ENCODE results near the gene FGD3. TPM values are rescaled to one million over a fixed set of nuclear protein-coding genes. Genes with fewer than 3 reads are reported as not detected.
A peak's percentile ranks its signal among the peaks of the same experiment; 100 is the strongest.

The FGD3 gene
- total RNA-seq, 3 donors from 2014 or later, result 10.2 to 18.0 (median 10.4) TPM

DNA sequence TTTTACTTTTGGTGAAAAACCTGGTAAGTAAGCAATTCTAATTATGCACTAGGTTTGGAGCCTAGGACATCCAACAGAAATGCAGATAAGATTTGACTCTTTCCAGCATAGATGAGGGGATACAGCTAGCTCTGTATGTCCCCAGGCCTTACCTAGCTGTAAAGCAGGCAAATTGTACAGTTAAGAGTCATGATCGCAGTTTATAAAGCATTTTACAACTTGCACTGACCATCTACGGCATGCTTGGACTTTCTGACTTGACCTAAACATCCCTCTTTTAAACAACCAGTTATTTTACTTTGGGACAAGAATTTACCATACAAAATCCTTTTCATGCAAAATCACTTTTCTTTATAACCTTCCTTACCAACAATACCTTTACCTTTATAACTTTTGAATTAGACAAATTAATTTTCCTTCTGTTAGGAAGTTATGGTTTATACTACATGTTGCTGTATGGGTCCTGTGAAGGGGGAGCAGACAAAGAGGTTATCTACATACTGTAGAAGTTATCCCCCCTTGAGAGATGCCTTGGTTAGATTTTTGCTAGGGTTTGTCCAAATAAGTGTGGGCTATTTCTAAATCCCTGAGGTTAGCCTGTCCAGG lies 36.8 kb downstream of the FGD3 start:
- intact Hi-C loops (cut with DNase I; ENCODE audit: low total_unique reads), result no loop called here
- Histone ChIP-seq H3K4me3 (no peak overlapping the region), H3K27me3 (no peaks in the 10 kb centered on the region), H3K36me3 (no peaks in the 10 kb centered on the region), H3K27ac (no peak overlapping the region), H3K4me1 (no peaks in the 10 kb centered on the region), H3K9me3 (peaks cover 0 to 14% of the 10 kb centered on the region in 2 donors)
- TF ChIP-seq, protein P1, sequence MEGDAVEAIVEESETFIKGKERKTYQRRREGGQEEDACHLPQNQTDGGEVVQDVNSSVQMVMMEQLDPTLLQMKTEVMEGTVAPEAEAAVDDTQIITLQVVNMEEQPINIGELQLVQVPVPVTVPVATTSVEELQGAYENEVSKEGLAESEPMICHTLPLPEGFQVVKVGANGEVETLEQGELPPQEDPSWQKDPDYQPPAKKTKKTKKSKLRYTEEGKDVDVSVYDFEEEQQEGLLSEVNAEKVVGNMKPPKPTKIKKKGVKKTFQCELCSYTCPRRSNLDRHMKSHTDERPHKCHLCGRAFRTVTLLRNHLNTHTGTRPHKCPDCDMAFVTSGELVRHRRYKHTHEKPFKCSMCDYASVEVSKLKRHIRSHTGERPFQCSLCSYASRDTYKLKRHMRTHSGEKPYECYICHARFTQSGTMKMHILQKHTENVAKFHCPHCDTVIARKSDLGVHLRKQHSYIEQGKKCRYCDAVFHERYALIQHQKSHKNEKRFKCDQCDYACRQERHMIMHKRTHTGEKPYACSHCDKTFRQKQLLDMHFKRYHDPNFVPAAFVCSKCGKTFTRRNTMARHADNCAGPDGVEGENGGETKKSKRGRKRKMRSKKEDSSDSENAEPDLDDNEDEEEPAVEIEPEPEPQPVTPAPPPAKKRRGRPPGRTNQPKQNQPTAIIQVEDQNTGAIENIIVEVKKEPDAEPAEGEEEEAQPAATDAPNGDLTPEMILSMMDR (IDR thresholded peaks at IDR 0.05), result no peak
- no peak for TF ChIP-seq POLR2A (IDR thresholded peaks at IDR 0.05)
- TF ChIP-seq POLR2AphosphoS5 (IDR thresholded peaks at IDR 0.05), result no peak
- DNase-seq (ENCODE audit: low spot score in 2 of 2), result no peak

DNA sequence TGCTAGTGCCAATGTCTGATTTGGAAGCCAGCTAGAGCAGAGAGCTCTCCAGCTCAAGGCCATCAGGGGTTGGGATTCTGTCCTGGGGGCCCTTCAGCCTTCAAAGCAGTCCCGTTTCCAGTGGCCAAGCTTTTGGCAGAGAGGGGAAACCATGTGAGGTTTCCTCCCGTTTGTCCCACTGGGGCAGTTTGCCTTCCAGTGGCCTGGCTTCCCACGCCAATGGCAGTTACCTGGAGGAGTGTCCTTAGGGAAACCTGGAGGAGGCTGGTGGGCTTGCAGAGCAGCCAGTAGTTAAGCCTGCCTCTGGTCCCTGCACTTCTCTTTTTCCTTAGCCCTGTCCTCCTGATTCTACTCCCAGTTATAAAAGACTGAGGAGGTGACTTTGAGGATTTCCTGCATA lies 37.7 kb downstream of the FGD3 start:
- intact Hi-C loops (cut with DNase I; ENCODE audit: low total_unique reads), result no loop called here
- no peak overlapping the region for H3K4me3 ChIP-seq

DNA sequence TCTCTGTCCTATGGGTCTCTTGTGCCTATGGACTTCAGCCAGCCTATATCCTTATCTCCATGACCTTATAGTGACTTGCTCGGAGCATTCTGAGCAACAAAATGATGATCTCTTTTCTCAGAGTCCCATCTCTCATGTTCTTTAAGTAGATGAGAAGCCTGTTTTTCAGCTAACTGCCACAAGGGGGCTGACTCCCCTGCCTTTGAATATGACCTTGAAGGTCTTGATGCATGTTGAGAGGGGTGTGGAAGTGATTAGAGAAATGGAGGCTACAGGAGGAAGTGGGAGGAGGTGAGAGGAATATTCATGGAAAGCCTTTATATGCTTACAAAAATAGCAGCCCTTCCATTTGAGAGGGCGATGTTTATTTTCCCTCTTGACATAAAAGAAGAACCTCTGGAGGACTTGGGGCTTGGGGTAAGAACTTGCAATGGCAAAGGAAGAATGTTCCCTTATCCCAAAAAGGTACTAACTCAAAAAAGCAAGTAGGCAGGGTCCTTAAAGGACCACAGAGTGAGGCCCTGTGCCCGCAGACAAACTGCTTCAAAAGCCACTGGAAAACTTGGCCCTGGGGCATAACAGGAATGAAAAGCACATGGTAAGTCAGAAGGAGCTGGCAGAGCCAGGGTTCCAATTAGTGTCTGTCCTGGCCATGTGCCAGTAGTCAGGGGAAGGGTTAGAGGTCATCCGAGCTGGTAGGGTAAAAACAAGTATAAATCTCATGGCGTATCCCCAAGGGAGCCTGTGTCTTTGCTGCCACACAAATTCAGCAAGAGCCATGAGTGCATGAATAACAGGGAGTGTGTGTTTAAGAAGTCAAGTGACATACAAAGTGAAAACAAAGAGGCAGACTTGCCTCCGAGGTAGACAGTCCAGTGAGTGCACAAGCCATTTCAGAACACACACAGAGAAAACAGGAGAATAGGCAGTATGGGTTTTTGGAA lies 39.1 kb downstream of the FGD3 start:
- H3K9me3 ChIP-seq, result peaks cover 0 to 14% of the 10 kb centered on the region in 2 donors
- TF ChIP-seq, protein P1 (IDR thresholded peaks at IDR 0.05), result peak in 2 of 3 donors; percentile 21 to 26
- no peak for TF ChIP-seq POLR2A (IDR thresholded peaks at IDR 0.05)
- DNase-seq (ENCODE audit: low spot score in 2 of 2), result peak in 1 of 2 donors; percentile 16

More for the DNA sequence above, 37.7 kb downstream of the FGD3 start:
- H3K27me3 ChIP-seq, result no peaks in the 10 kb centered on the region
- no peak overlapping the region for H3K27ac ChIP-seq
- no peak for DNase-seq (ENCODE audit: low spot score in 2 of 2)
- TF ChIP-seq, protein P1 (IDR thresholded peaks at IDR 0.05), result no peak
- TF ChIP-seq POLR2AphosphoS5 (IDR thresholded peaks at IDR 0.05), result no peak
- TF ChIP-seq POLR2A (IDR thresholded peaks at IDR 0.05), result no peak
- peaks cover 0 to 14% of the 10 kb centered on the region in 2 donors for H3K9me3 ChIP-seq
- no peaks in the 10 kb centered on the region for H3K36me3 ChIP-seq
- no peaks in the 10 kb centered on the region for H3K4me1 ChIP-seq

DNA sequence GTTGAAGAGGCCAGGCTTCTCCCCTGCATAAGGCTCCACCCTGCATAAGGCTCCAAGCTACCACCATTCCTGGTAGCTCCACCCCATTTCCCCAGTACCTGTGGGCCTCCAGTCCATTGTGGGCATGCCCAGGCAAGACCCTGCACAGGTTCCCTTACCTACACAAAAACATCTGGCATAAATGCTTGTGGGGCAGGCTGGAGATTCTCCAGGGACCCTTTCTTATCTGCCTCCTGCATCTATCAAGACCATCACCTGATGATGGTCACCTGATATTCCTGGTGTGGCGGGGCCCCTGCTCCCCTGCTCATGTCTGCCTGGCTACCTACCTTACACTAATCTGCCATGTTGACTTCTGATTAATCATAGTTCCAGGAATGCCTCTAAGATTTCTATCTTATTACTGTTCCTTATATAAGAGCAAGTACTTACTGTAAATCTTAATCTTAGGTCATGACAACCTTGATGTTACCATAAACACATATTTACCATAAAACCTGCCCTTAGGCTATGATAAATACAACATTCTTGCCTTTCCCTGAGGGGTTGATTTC lies 41.0 kb downstream of the FGD3 start:
- peak overlapping the region in 1 of 2 donors; percentile 50 for H3K27ac ChIP-seq
- H3K4me3 ChIP-seq, result no peak overlapping the region
- peak in 1 of 2 donors; percentile 11 for DNase-seq (ENCODE audit: low spot score in 2 of 2)
- TF ChIP-seq, protein P1 (IDR thresholded peaks at IDR 0.05), result no peak
- TF ChIP-seq POLR2A (IDR thresholded peaks at IDR 0.05), result no peak
- TF ChIP-seq POLR2AphosphoS5 (IDR thresholded peaks at IDR 0.05), result no peak
- no peaks in the 10 kb centered on the region for H3K4me1 ChIP-seq
- H3K9me3 ChIP-seq, result peaks cover 0 to 13% of the 10 kb centered on the region in 2 donors
- H3K27me3 ChIP-seq, result no peaks in the 10 kb centered on the region
- no peaks in the 10 kb centered on the region for H3K36me3 ChIP-seq
- intact Hi-C loops (cut with DNase I; ENCODE audit: low total_unique reads), result no loop called here

More for the DNA sequence above, 39.1 kb downstream of the FGD3 start:
- Histone ChIP-seq H3K36me3 (no peaks in the 10 kb centered on the region), H3K4me1 (no peaks in the 10 kb centered on the region), H3K27me3 (no peaks in the 10 kb centered on the region), H3K27ac (peak overlapping the region in 1 of 2 donors; percentile 59), H3K4me3 (no peak overlapping the region)
- intact Hi-C loops (cut with DNase I; ENCODE audit: low total_unique reads), result no loop called here
